CD4-positive, alpha-beta memory T cell (primary cell): ENCODE measurements around the gene NFATC2. TPM values are rescaled to one million over a fixed set of nuclear protein-coding genes. Genes with fewer than 3 reads are reported as not detected.

Experiments used
- CTCF ChIA-PET: fragments of 350-600 bp; sonication (Branson Sonifier 250); formaldehyde crosslinking; loops from one replicate; lab custom pipeline; 2021; ENCODE audit warnings: inconsistent platforms; ENCODE audit not compliant: partially characterized antibody; lab: Charles Lee
- POLR2A ChIA-PET: fragments of 350-600 bp; sonication (Branson Sonifier 250); formaldehyde crosslinking; loops from one replicate; lab custom pipeline; 2021; ENCODE audit not compliant: partially characterized antibody; lab: Charles Lee
- DNase-seq, 5 donors: peaks; one replicate each; pipeline versions ENCODE4 v3.0.0 to v3.0.0-alpha.2; 2020 to 2022; ENCODE audit warnings: mixed read lengths in 1 of 5
- H3K27ac ChIP-seq: one replicate; pipeline ENCODE4 v1.7.0; 2013; ENCODE audit warnings: low read depth, low read length
- H3K27me3 ChIP-seq: 2 replicates; pipeline ENCODE4 v1.7.0; 2013; ENCODE audit warnings: mild to moderate bottlenecking, low read length, moderate library complexity; ENCODE audit not compliant: insufficient read depth
- H3K36me3 ChIP-seq: 2 replicates; pipeline ENCODE4 v1.7.0; 2013; ENCODE audit warnings: mild to moderate bottlenecking, low read length, moderate library complexity; ENCODE audit not compliant: insufficient read depth
- H3K4me1 ChIP-seq: 2 replicates; pipeline ENCODE4 v1.7.0; 2013; ENCODE audit warnings: mild to moderate bottlenecking, low read length, moderate library complexity; ENCODE audit not compliant: insufficient read depth
- H3K4me3 ChIP-seq, 2 donors: one replicate each; pipeline ENCODE4 v1.7.0; 2013; ENCODE audit warnings: low read length in 2 of 2, mild to moderate bottlenecking in 1 of 2
- H3K9me3 ChIP-seq, 2 donors: one replicate each; pipeline ENCODE4 v1.7.0; 2013; ENCODE audit warnings: low read length in 2 of 2, control low read depth in 1 of 2; ENCODE audit not compliant: control insufficient read depth in 1 of 2
- H3K27ac Mint-ChIP-seq, 7 donors: one replicate each; pipeline ENCODE4 v1.8.0; 2020 to 2021; ENCODE audit warnings: mixed read lengths in 7 of 7, mild to moderate bottlenecking in 6 of 7, inconsistent platforms in 3 of 7, moderate library complexity in 3 of 7
- H3K27me3 Mint-ChIP-seq, 2 donors: one replicate each; pipeline ENCODE4 v1.8.0; 2020 to 2021; ENCODE audit warnings: mixed read lengths in 2 of 2
- H3K36me3 Mint-ChIP-seq, 2 donors: one replicate each; pipeline ENCODE4 v1.8.0; 2020 to 2021; ENCODE audit warnings: mixed read lengths in 2 of 2, inconsistent platforms in 1 of 2, mild to moderate bottlenecking in 1 of 2
- H3K4me1 Mint-ChIP-seq, 4 donors: one replicate each; pipeline ENCODE4 v1.8.0; 2020 to 2021; ENCODE audit warnings: mixed read lengths in 4 of 4, mild to moderate bottlenecking in 1 of 4
- H3K4me3 Mint-ChIP-seq, 8 donors: one replicate each; pipeline ENCODE4 v1.8.0; 2020 to 2021; ENCODE audit warnings: mixed read lengths in 8 of 8, mild to moderate bottlenecking in 7 of 8, moderate library complexity in 6 of 8, inconsistent platforms in 3 of 8
- H3K9me3 Mint-ChIP-seq, 8 donors: one replicate each; pipeline ENCODE4 v1.8.0; 2020 to 2021; ENCODE audit warnings: mixed read lengths in 8 of 8, mild to moderate bottlenecking in 5 of 8, inconsistent platforms in 3 of 8, moderate library complexity in 1 of 8
- intact Hi-C: fragments of 100-400 bp; cut with micrococcal nuclease; formaldehyde crosslinking; loops from one replicate; pipeline ENCODE4 v1.15.1; 2023
- polyA plus RNA-seq, 2 donors: library from polyadenylated mRNA; unstranded; fragments of 300-500 nt; fragmentation: Illumina TruSeq; gene quantifications; one replicate each; pipeline ENCODE4 v1.2.3, GENCODE V29; 2021
- total RNA-seq, 2 experiments: library from RNA; stranded (reverse); gene quantifications; one replicate each; pipeline ENCODE4 v1.2.3, GENCODE V29; 2021

NFATC2 gene
- total and polyA plus RNA-seq, 4 experiments from 2014 or later = 14.0 to 71.6 (median 53.7) TPM

- POLR2A ChIA-PET = interaction anchor here (1.1 to 6.6 kb wide), 16 partner anchors 10 to 443 kb away, joined by 3 to 148 read pairs (median 4); partner anchors contain the start of genes DPM1, MOCS3 and NFATC2
- Mint-ChIP-seq H3K36me3 (peaks cover 39 to 40% of the 10 kb centered on the region in 2 donors), H3K9me3 (peaks cover 0 to 7% (median 0%) of the 10 kb centered on the region in 8 donors), H3K27me3 (no peaks in the 10 kb centered on the region), H3K4me1 (peaks cover 64 to 89% (median 77%) of the 10 kb centered on the region in 4 donors), H3K4me3 (peak overlapping the region in 6 of 8 donors; percentile 62 to 94 (median 89)), H3K27ac (peak overlapping the region; percentile 99 to 100 (median 100))
- Histone ChIP-seq H3K36me3 (peaks cover 13% of the 10 kb centered on the region), H3K9me3 (no peaks in the 10 kb centered on the region), H3K4me1 (peaks cover 93% of the 10 kb centered on the region), H3K27ac (peak overlapping the region; percentile 96), H3K27me3 (no peaks in the 10 kb centered on the region), H3K4me3 (peak overlapping the region; percentile 15 to 40)
- DNase-seq = peak in 1 of 5 donors; percentile 51
- CTCF ChIA-PET = interaction anchor here (0.9 to 5.0 kb wide), 10 partner anchors 8 to 221 kb away, joined by 3 to 38 read pairs (median 4); no protein-coding TSS in a partner anchor
- intact Hi-C loops = loop anchor here (5.0 kb wide), 1 partner anchor 126 kb away; no protein-coding TSS in a partner anchor
Observed at GRCh38 chr20:51401496-51401895, 141.0 kb downstream of the NFATC2 start.

DNA sequence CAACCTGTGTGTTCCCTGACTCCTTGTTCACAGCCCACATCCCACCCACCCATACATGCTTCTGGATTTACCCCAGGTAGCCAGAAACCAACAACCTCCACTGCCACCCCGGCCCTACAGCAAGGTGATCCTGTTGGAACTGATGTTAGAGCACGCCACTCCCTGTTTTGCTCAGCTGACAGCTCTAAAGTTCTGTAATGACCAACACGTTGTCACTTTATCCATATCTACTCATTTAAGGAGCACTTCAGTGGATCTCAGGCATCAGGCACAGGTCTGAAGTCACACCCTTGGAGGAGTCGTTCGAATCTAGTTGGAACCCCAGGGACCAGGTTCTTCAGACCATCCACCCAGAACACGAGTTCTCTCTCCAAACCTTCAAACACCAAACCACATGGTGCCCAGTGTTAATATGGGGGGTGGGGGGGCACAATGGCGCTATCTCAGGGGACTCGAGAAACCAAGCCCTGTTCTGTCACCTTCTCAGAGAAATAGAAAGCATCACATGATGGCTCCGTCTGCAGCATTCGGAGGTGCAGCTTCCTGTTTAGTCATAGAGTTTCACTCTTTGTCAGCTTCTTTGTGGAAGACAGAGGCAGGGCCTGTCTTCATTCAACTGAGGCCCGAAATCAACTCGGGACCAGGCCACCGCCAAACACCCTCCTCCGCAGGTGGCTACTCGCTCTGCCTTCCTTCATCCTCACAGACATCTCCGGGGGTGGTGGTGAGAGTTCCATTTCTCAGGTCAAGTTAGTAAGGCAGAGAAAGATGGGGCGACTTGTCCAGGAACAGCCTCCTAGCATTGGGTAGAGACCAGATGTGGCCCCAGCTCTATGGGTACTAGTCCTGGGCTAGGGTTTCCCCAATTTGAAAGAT, 142.2 kb downstream of the NFATC2 start:
- H3K9me3 ChIP-seq = no peaks in the 10 kb centered on the region
- peak overlapping the region; percentile 96 for H3K27ac ChIP-seq
- CTCF ChIA-PET = interaction anchor here (1.0 to 5.0 kb wide), 6 partner anchors 11 to 195 kb away, joined by 3 to 38 read pairs (median 10); no protein-coding TSS in a partner anchor
- intact Hi-C loops = loop anchor here (1.0 to 5.0 kb wide), 3 partner anchors 24 to 141 kb away; no protein-coding TSS in a partner anchor
- POLR2A ChIA-PET = interaction anchor here (1.0 to 6.6 kb wide), 16 partner anchors 9 to 470 kb away, joined by 3 to 148 read pairs (median 5); partner anchors contain the start of genes DPM1, MOCS3 and NFATC2
- peak overlapping the region; percentile 99 to 100 (median 100) for H3K27ac Mint-ChIP-seq
- H3K9me3 Mint-ChIP-seq = peaks cover 0 to 7% (median 0%) of the 10 kb centered on the region in 8 donors
- peaks cover 35 to 45% of the 10 kb centered on the region in 2 donors for H3K36me3 Mint-ChIP-seq
- no peaks in the 10 kb centered on the region for H3K27me3 ChIP-seq
- peak overlapping the region; percentile 79 to 94 (median 86) for H3K4me3 Mint-ChIP-seq
- H3K4me3 ChIP-seq = peak overlapping the region in 1 of 2 donors; percentile 51
- H3K4me1 ChIP-seq = peaks cover 81% of the 10 kb centered on the region
- H3K27me3 Mint-ChIP-seq = no peaks in the 10 kb centered on the region
- H3K4me1 Mint-ChIP-seq = peaks cover 62 to 77% (median 68%) of the 10 kb centered on the region in 4 donors
- DNase-seq = peak; percentile 77 to 89 (median 77)
- H3K36me3 ChIP-seq = peaks cover 13% of the 10 kb centered on the region

- peak overlapping the region in 1 of 2 donors; percentile 51 for H3K4me3 ChIP-seq
- Mint-ChIP-seq H3K4me1 (peaks cover 56 to 74% (median 63%) of the 10 kb centered on the region in 4 donors), H3K27me3 (no peaks in the 10 kb centered on the region), H3K9me3 (peaks cover 0 to 4% (median 0%) of the 10 kb centered on the region in 8 donors), H3K4me3 (peak overlapping the region in 7 of 8 donors; percentile 30 to 94 (median 87)), H3K36me3 (peaks cover 32 to 43% of the 10 kb centered on the region in 2 donors), H3K27ac (peak overlapping the region; percentile 99 to 100 (median 100))
- peaks cover 72% of the 10 kb centered on the region for H3K4me1 ChIP-seq
- POLR2A ChIA-PET = interaction anchor here (0.6 to 6.6 kb wide), 13 partner anchors 8 to 468 kb away, joined by 3 to 148 read pairs (median 4); partner anchors contain the start of genes ADNP and NFATC2
- intact Hi-C loops = no loop called here
- H3K9me3 ChIP-seq = no peaks in the 10 kb centered on the region
- H3K27me3 ChIP-seq = no peaks in the 10 kb centered on the region
- DNase-seq = no peak
- CTCF ChIA-PET = interaction anchor here (1.0 to 5.0 kb wide), 7 partner anchors 10 to 196 kb away, joined by 3 to 38 read pairs (median 4); partner anchors contain the start of gene NFATC2
- peaks cover 13% of the 10 kb centered on the region for H3K36me3 ChIP-seq
- H3K27ac ChIP-seq = peak overlapping the region; percentile 96
Observed at GRCh38 chr20:51399006-51399890, 143.3 kb downstream of the NFATC2 start.

- Mint-ChIP-seq H3K9me3 (peaks cover 0 to 4% (median 0%) of the 10 kb centered on the region in 8 donors), H3K4me1 (peaks cover 49 to 74% (median 58%) of the 10 kb centered on the region in 4 donors), H3K27ac (peak overlapping the region; percentile 99 to 100 (median 100)), H3K36me3 (peaks cover 32 to 42% of the 10 kb centered on the region in 2 donors), H3K27me3 (no peaks in the 10 kb centered on the region), H3K4me3 (peak overlapping the region in 5 of 8 donors; percentile 19 to 91 (median 51))
- Histone ChIP-seq H3K27me3 (no peaks in the 10 kb centered on the region), H3K36me3 (peaks cover 13% of the 10 kb centered on the region), H3K9me3 (no peaks in the 10 kb centered on the region), H3K4me3 (no peak overlapping the region), H3K4me1 (peaks cover 72% of the 10 kb centered on the region), H3K27ac (peak overlapping the region; percentile 96)
- POLR2A ChIA-PET = interaction anchor here (1.1 to 6.6 kb wide), 7 partner anchors 7 to 467 kb away, joined by 3 to 148 read pairs (median 16); partner anchors contain the start of genes ADNP and NFATC2
- DNase-seq = no peak
- CTCF ChIA-PET = interaction anchor here (1.0 to 5.0 kb wide), 6 partner anchors 10 to 143 kb away, joined by 3 to 38 read pairs (median 4); partner anchors contain the start of gene NFATC2
- intact Hi-C loops = no loop called here
Observed at GRCh38 chr20:51398552-51398951, 144.0 kb downstream of the NFATC2 start.

GRCh38 chr20:51398083-51398482, 144.4 kb downstream of the NFATC2 start:
- ChIA-PET POLR2A (interaction anchor here (1.1 to 6.6 kb wide), 4 partner anchors 16 to 143 kb away, joined by 3 to 148 read pairs (median 29); partner anchors contain the start of gene NFATC2), CTCF (interaction anchor here (0.5 to 5.0 kb wide), 4 partner anchors 9 to 251 kb away, joined by 3 to 38 read pairs (median 13); no protein-coding TSS in a partner anchor)
- peak overlapping the region in 4 of 7 donors; percentile 23 to 99 (median 54) for H3K27ac Mint-ChIP-seq
- no peak overlapping the region for H3K4me3 ChIP-seq
- no peaks in the 10 kb centered on the region for H3K27me3 ChIP-seq
- H3K36me3 Mint-ChIP-seq = peaks cover 32 to 47% of the 10 kb centered on the region in 2 donors
- peaks cover 45 to 72% (median 55%) of the 10 kb centered on the region in 4 donors for H3K4me1 Mint-ChIP-seq
- no peak for DNase-seq
- no peaks in the 10 kb centered on the region for H3K27me3 Mint-ChIP-seq
- intact Hi-C loops = no loop called here
- H3K4me3 Mint-ChIP-seq = peak overlapping the region in 1 of 8 donors; percentile 21
- H3K4me1 ChIP-seq = peaks cover 69% of the 10 kb centered on the region
- H3K9me3 Mint-ChIP-seq = peaks cover 0 to 4% (median 0%) of the 10 kb centered on the region in 8 donors
- no peaks in the 10 kb centered on the region for H3K9me3 ChIP-seq
- peak overlapping the region; percentile 96 for H3K27ac ChIP-seq
- H3K36me3 ChIP-seq = peaks cover 13% of the 10 kb centered on the region

GRCh38 chr20:51397137-51397536, 145.4 kb downstream of the NFATC2 start:
- ChIA-PET POLR2A (interaction anchor here (2.1 to 6.6 kb wide), 2 partner anchors 16 to 145 kb away, joined by 7 to 148 read pairs; partner anchors contain the start of gene NFATC2), CTCF (interaction anchor here (0.9 to 1.8 kb wide), 2 partner anchors 12 to 20 kb away, joined by 4 to 11 read pairs; no protein-coding TSS in a partner anchor)
- Mint-ChIP-seq H3K4me3 (no peak overlapping the region), H3K27me3 (no peaks in the 10 kb centered on the region), H3K27ac (peak overlapping the region in 4 of 7 donors; percentile 32 to 87 (median 46)), H3K4me1 (peaks cover 42 to 70% (median 51%) of the 10 kb centered on the region in 4 donors), H3K36me3 (peaks cover 41 to 56% of the 10 kb centered on the region in 2 donors), H3K9me3 (peaks cover 0 to 4% (median 0%) of the 10 kb centered on the region in 8 donors)
- Histone ChIP-seq H3K27ac (no peak overlapping the region), H3K36me3 (peaks cover 21% of the 10 kb centered on the region), H3K9me3 (no peaks in the 10 kb centered on the region), H3K27me3 (no peaks in the 10 kb centered on the region), H3K4me3 (no peak overlapping the region), H3K4me1 (peaks cover 64% of the 10 kb centered on the region)
- intact Hi-C loops = no loop called here
- DNase-seq = no peak
